Tibial artery (tissue), 4 donors: ENCODE measurements around the gene ZIC1.

Experiments
- DNase-seq, 2 donors: peaks; one replicate each; pipeline ENCODE4 v3.0.0-alpha.2; 2019
- H3K27ac ChIP-seq, 2 donors: fragments of 200-600 bp; sonication (generic) in 1 of 2; 1 replicate in 1 of 2; 2 replicates in 1 of 2; pipeline ENCODE4 v1.5.1; 2018 to 2019; ENCODE audit warnings: mild to moderate bottlenecking in 1 of 2
- H3K27me3 ChIP-seq, 2 donors: fragments of 200-600 bp; sonication (generic) in 1 of 2; one replicate each; pipeline versions ENCODE4 v1.5.1 to v1.6.0; 2016 to 2019
- H3K36me3 ChIP-seq, 3 donors: fragments of 200-600 bp; sonication (generic) in 2 of 3; one replicate each; pipeline ENCODE4 v1.5.1; 2016 to 2019; ENCODE audit warnings: mild to moderate bottlenecking in 2 of 3
- H3K4me1 ChIP-seq, 4 donors: fragments of 200-600 bp; sonication (generic) in 2 of 4; 1 replicate in 3 of 4; 2 replicates in 1 of 4; pipeline ENCODE4 v1.5.1; 2016 to 2019
- H3K4me3 ChIP-seq, 2 donors: fragments of 200-600 bp; sonication (generic) in 1 of 2; 1 replicate in 1 of 2; 2 replicates in 1 of 2; pipeline ENCODE4 v1.5.1; 2018 to 2019; ENCODE audit warnings: mild to moderate bottlenecking in 2 of 2
- H3K9me3 ChIP-seq, 3 donors: fragments of 200-600 bp; sonication (generic) in 1 of 3; one replicate each; pipeline ENCODE4 v1.5.1; 2016 to 2019
- intact Hi-C: fragments of 100-400 bp; cut with DNase I; formaldehyde crosslinking; loops from one replicate; pipeline ENCODE4 v1.15.0; 2023; ENCODE audit warnings: low total_unique reads
- TF ChIP-seq, protein P1 (sequence below), 2 experiments: fragments of 200-600 bp in 1 of 2; fragments of 450-650 bp in 1 of 2; IDR thresholded peaks; one replicate each; pipeline ENCODE4 v1.5.1; 2017 to 2019; ENCODE audit warnings: antibody characterized with exemption in 2 of 2, mild to moderate bottlenecking in 1 of 2, moderate library complexity in 1 of 2

The ZIC1 gene

DNA sequence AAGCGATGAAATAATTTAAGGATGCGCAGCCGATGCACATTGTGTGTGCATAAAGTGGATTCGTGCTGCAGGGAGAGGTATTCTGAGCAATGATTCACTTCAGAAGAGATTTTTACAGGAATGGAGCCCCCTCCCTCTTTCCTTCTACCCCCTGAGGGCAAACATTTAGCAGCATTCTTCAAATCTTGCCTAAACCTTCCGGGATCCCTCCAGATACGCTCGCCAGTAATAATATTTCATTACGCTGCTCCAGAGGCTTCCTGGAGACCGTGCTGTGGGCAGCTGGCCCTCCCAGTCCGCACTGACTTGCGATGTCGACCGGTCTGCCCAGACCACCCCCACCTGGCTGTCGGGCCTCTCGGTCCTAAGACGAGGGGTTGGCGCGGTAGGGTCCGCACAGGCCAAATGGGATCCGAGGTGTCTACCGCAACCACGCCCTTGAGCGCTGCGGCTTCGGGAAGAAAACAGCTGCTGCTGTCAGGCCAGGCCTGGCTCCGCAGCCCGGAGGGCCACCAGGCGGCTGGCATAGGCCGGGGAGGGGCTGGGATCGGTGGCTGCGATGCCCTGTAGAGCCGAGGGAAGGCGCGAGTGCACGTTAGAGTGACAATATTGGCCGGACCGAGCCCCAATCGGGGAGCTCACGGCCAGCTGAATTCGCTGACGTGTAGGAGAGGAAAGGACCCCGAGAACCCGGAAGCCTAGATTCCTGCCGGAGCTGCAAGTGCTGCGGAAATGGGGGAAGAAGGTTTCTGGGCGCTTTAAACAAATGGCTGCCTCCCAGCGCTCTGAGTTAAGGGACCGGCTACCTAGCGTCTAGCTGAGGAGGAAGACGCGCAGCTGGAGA lies 17.2 kb upstream of the ZIC1 start:
- intact Hi-C loops: no loop called here
- H3K4me1 ChIP-seq: peaks cover 0 to 50% (median 39%) of the 10 kb centered on the region in 4 donors
- H3K36me3 ChIP-seq: no peaks in the 10 kb centered on the region
- H3K9me3 ChIP-seq: peaks cover 0 to 6% (median 0%) of the 10 kb centered on the region in 3 donors
- peaks cover 0 to 100% of the 10 kb centered on the region in 2 donors for H3K27me3 ChIP-seq
- DNase-seq: no peak
- no peak overlapping the region for H3K27ac ChIP-seq
- peak overlapping the region; percentile 29 to 43 for H3K4me3 ChIP-seq
- TF ChIP-seq, protein P1, sequence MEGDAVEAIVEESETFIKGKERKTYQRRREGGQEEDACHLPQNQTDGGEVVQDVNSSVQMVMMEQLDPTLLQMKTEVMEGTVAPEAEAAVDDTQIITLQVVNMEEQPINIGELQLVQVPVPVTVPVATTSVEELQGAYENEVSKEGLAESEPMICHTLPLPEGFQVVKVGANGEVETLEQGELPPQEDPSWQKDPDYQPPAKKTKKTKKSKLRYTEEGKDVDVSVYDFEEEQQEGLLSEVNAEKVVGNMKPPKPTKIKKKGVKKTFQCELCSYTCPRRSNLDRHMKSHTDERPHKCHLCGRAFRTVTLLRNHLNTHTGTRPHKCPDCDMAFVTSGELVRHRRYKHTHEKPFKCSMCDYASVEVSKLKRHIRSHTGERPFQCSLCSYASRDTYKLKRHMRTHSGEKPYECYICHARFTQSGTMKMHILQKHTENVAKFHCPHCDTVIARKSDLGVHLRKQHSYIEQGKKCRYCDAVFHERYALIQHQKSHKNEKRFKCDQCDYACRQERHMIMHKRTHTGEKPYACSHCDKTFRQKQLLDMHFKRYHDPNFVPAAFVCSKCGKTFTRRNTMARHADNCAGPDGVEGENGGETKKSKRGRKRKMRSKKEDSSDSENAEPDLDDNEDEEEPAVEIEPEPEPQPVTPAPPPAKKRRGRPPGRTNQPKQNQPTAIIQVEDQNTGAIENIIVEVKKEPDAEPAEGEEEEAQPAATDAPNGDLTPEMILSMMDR (IDR thresholded peaks at IDR 0.05): no peak

DNA sequence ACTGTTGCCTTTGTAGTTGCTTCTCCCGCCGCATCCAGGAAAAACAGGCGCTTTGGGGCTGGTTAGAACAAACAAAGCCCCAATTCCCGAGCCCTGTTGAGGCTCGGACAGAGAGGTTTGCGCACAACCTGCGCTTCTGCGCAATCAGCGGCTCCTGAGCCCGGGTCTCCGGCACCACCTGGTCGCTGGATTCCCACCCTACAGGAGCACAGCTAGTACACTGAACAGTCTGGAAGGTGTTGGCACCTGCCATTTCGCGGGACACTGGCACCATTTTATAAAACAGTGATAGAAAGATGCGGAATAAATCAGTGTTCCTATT lies 16.6 kb upstream of the ZIC1 start:
- H3K9me3 ChIP-seq: peaks cover 0 to 6% (median 0%) of the 10 kb centered on the region in 3 donors
- H3K4me1 ChIP-seq: peaks cover 0 to 56% (median 42%) of the 10 kb centered on the region in 4 donors
- H3K27ac ChIP-seq: no peak overlapping the region
- no peak for DNase-seq
- peaks cover 0 to 100% of the 10 kb centered on the region in 2 donors for H3K27me3 ChIP-seq
- no peaks in the 10 kb centered on the region for H3K36me3 ChIP-seq
- H3K4me3 ChIP-seq: peak overlapping the region; percentile 29 to 43
- TF ChIP-seq, protein P1 (IDR thresholded peaks at IDR 0.05): no peak
- intact Hi-C loops: no loop called here

DNA sequence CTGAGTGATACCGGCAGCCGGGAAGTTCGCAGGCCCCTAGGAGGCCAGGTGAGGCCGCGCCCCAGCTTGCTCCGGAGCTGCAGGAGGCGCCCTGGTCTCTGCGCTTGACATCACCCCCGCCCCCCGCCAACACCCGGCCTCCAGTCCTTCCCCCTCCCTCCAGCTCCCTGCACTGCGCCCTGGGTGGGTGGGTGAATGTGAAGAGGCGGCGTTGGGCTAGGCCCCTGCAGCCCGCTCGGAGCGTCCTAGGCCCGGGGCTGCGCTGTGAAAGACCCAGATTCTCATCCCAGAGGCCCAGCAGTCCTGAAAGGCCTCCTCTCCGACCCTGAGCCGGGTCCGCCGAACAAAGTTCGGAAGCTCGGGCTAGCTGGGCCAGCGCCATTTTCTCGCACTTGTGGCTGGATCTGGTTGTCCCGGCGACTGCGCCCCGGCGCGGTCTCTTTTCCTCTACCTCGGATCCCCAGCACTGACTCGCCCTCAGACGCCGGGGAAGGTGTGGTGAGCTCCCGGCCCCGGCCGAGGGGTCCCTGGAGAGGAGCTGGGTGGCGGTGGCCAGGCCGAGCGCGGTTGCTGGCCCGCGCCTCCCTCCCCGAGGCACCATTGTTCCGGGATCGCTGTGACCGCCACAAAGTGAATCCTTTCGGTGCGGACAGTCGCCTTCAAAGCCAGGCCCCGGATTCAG lies 15.8 kb upstream of the ZIC1 start:
- H3K4me1 ChIP-seq: peaks cover 0 to 60% (median 44%) of the 10 kb centered on the region in 4 donors
- peaks cover 0 to 100% of the 10 kb centered on the region in 2 donors for H3K27me3 ChIP-seq
- H3K9me3 ChIP-seq: peaks cover 0 to 6% (median 0%) of the 10 kb centered on the region in 3 donors
- intact Hi-C loops: no loop called here
- no peak overlapping the region for H3K27ac ChIP-seq
- peak overlapping the region; percentile 24 to 38 for H3K4me3 ChIP-seq
- DNase-seq: no peak
- no peaks in the 10 kb centered on the region for H3K36me3 ChIP-seq
- TF ChIP-seq, protein P1 (IDR thresholded peaks at IDR 0.05): no peak

DNA sequence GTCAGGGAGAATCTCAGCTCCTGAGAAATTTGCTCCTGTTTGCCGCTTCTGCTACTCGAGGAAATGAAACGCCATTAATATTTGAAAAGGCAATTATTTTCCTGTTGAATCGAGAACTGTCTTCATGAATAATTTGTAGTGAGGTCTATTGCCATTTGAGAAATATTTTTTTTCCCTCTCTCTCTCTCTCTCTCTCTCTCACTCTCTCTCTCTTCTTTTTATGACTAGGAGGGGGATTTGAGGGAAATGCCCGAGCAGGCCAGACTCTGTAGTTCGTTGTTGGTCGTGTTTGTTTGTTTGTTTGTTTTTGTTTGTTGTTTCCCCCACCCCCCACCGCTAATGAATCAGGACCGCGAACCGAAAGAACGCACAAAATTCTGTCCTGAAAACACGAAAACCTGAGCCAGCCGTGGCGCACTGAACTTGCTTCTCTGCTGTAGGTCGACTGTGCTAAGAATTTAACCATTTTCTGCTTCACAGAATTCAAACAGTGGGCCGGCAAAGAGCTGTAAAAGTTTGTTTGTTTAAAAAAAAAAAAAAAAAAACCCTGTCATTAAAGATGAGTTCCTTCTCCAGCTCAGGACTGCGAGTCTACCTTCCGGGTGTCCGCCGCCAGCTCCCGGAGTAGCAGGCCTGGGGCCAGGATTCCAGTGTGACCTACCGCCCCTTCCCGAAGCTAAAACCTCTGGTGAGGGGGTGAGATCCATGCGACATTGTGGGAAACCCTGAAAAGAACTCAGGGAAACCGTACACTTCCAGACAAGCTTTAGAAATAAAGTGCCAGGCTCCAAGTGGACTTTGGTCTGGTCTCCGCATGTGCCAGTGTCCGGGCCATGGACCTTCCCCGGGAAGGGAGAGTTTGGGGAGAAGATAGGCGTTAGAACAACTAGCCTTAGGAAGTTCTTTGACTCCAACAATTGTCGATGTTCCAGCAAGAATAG lies 15.0 kb upstream of the ZIC1 start:
- peak overlapping the region in 1 of 2 donors; percentile 38 for H3K4me3 ChIP-seq
- intact Hi-C loops: no loop called here
- DNase-seq: no peak
- TF ChIP-seq, protein P1 (IDR thresholded peaks at IDR 0.05): no peak
- peaks cover 0 to 98% of the 10 kb centered on the region in 2 donors for H3K27me3 ChIP-seq
- no peak overlapping the region for H3K27ac ChIP-seq
- H3K36me3 ChIP-seq: no peaks in the 10 kb centered on the region
- H3K4me1 ChIP-seq: peaks cover 0 to 60% (median 44%) of the 10 kb centered on the region in 4 donors
- peaks cover 0 to 6% (median 0%) of the 10 kb centered on the region in 3 donors for H3K9me3 ChIP-seq

DNA sequence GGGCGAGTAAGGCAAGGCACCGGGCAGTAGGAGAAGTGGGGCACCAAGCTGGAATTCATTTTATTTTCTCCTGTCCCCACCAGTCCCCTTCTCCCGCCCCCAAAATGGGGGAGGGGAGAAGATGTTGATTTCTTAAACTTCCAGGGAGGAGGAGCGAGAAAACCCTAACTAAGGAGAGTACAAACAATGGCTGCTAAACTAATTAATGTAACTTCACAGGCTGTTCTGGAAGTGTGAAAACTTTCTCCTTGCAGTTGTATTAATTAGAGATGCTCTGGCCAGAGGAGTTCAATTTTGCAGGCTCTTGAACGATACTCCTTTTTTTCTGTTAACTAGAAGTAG lies 14.3 kb upstream of the ZIC1 start:
- intact Hi-C loops: no loop called here
- peaks cover 0 to 95% of the 10 kb centered on the region in 2 donors for H3K27me3 ChIP-seq
- peaks cover 0 to 60% (median 44%) of the 10 kb centered on the region in 4 donors for H3K4me1 ChIP-seq
- TF ChIP-seq, protein P1 (IDR thresholded peaks at IDR 0.05): no peak
- no peak overlapping the region for H3K27ac ChIP-seq
- H3K4me3 ChIP-seq: no peak overlapping the region
- no peaks in the 10 kb centered on the region for H3K36me3 ChIP-seq
- no peak for DNase-seq
- peaks cover 0 to 6% (median 0%) of the 10 kb centered on the region in 3 donors for H3K9me3 ChIP-seq
